HG03571 (cell line): ENCODE results near the gene PTPRF.
"Not testable (repeated sequence)": the region's sequence is repeated elsewhere in the genome, so short reads cannot be mapped to it uniquely, and the experiment has no call there.

Experiments
- ATAC-seq: cut with Tn5 transposase; IDR thresholded peaks from one replicate; pipeline ENCODE4 v1.9.1; 2021; ENCODE audit not compliant: unreplicated experiment

Gene PTPRF

DNA sequence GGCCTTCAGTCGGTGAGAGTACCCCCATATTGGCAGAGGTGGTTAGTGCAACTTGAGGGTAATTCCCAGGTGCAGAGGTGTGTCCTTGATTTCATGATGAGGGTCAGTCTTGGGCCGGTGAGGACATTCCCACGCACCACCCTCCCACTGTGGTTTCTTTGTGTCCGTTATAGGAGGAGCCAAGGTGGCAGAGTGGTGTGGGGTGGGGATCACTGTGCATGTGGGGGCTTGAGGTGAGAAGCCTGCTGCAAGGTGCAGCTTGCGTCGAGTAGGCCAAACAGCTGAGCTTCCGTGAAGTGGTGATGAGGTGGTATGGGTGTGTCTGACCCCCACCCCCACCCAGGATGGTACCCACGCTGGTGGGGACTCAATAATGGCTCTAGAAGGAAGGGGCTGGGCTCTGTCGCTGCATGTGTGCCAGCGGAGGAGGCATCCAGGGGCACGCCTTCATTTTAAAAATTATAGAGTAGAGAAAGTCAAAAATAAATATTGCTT lies 6.2 kb downstream of the PTPRF start:
- ATAC-seq = no peak

DNA sequence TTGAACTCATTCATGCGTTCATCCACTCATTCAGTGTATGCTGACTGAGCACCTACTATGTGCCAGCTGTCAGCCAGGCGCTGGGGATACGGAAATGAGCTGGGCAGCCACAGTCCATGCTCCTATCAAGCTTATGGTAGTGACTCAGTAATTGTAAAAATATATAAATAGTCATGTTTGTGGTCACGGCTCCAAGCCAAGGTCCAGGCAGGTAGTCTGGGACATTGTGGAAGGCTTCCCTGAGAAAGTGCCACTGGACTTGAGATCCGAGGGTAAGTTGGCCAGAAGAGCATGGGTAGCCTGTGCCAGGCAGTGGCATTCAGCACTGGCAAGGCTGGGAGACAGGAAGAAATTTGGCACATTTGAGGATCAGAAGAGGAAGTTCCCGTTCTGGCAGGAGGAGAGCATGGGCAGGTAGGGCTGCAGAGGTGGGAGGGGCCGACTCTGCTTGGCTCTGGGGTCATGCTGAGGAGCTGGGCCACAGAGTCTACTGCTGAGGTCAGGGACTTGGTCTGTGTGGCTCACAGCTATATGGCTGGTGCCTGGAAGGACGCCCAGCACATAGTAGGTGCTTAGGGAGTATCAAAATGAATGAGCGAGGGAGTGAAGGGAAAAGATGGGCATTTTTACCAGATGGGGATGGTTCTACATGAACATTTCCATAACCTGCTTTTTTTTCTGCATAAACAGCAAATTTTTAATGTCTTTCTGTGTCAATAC lies 6.9 kb downstream of the PTPRF start:
- ATAC-seq = no peak

GRCh38 chr1:43538143-43538487 lies 7.4 kb downstream of the PTPRF start:
- no peak for ATAC-seq

GRCh38 chr1:43538969-43539368 lies 8.3 kb downstream of the PTPRF start:
- no peak for ATAC-seq

DNA sequence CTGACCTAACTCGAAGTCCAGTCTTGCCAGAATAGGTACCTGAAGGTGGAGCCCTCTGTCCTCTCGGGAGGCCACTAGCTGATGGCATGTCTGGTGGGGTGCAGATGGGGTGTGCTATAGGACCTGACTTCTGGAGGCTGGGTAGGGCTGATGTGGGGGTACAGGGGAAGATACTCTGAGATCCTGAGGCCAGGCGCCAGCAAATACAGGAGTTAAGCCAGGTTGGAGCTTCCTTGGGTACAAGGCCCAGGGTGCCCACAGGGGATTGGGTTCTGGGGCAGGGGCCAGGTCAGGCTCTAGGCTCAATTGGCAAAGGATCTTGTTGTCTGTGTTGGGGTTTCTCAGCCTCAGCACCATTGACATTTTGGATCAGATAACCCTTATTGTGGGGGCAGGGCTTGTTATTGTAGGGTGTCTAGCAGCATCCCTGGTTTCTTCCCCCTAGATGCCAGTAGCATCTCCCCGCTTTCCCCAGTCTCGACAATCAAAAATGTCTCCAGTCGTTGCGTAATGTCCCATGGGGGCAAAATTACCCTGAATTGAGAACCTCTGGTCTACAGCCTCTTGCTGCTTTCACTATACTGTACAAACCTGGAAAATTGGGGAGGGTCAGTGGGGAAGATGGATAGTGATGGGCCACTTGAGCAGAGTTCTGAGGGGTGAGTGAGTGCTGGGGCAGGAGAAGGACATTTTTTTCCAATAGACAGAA lies 9.2 kb downstream of the PTPRF start:
- ATAC-seq = no peak

DNA sequence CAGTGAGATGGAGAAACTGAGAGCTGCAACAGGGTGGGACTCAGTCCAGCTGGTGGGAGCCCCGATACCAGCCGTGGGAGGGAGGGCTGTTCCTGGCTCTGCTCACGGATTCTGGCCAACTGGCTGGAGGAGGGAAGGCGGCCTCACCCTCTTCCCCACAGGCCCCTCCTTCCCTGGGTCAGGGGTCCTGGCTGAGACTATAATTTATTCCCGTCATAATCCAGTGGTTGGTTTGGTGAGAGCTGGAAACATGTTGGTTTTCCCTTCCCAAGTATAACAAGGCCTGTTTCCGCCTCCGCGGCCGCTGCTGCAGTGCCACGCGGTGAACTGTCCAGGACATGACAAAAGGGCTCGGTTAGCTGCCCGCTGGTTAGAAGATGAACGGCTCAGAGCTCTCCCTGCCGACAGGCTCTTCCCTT lies 10.0 kb downstream of the PTPRF start:
- no peak for ATAC-seq

- ATAC-seq = no peak
Measured at GRCh38 chr1:43541141-43541540, 10.5 kb downstream of the PTPRF start.

GRCh38 chr1:43541721-43542401 lies 11.2 kb downstream of the PTPRF start:
- ATAC-seq = no peak

- no peak for ATAC-seq
Measured at GRCh38 chr1:43542527-43543458, 12.1 kb downstream of the PTPRF start.

DNA sequence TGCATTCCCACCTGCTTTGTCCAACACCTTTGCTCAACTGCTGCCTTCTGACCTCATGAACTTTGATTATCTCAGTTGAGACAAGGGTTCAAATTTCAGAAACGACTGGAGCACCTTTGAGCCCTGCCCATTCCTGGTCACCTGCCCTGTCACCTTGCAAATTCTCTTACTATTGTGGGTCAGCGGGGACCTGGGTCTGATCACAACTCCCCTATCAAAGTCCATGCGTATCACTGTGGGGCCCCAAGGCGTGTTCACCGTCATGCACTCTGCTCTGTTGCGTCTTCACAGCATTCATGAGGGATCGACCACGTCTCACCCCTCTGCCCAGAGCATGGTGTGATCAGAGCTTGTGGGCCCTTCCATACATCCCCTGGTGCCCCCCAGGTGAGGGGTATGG lies 12.9 kb downstream of the PTPRF start:
- ATAC-seq = no peak

DNA sequence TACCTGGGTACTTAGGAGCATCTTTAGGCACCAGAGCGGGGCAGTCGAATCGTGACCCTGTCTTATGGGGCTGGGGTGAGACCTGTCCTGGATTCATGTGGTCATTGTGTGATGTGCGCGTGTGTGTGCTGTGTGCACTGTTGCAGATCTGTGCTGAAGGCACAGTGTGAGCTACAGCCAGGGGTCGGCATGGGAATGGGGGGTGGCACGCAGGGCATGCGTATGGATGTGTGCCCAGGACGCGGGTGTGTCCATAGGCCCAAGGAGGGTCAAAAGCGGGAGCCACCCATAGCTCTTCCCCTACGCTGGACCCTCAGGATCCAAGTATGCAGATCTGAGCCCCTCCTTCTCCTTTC lies 14.6 kb downstream of the PTPRF start:
- no peak for ATAC-seq

DNA sequence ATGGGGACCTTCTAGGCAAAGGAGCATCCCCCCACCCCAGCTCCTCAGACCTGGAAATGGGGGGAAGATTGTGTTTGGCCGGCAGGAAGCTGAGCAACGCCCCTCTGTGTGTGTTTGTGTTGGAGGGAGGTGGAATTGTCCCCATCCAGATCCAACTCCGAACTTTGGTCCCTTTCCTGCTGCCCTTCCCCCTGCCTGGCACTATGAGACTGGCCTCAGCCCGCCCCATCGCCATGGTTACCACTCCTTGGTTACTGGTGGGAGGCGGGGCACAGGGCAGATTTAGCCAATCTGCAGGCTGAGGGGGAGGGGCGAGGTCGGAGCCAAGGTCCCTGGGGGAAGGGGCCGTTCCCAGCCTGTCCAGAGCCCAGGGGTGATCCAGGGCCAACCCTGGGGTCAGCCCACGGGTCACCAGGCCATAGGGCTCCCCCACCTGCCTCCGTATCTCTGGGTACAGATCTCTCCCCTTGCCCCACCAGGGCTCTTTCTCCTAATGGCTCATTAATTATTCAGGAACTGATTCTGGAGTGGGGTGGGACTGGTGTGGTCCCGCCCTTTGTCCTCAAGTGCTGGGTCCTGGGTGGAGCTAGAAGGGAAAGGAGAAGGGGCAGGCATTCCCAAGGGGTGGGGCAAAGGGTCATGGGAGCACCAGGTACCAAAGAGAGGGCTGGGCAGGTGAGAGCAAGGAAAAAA lies 15.2 kb downstream of the PTPRF start:
- ATAC-seq = no peak

GRCh38 chr1:43546388-43547100 lies 15.9 kb downstream of the PTPRF start:
- no peak for ATAC-seq

- no peak for ATAC-seq
Measured at GRCh38 chr1:43547538-43548072, 16.9 kb downstream of the PTPRF start.

GRCh38 chr1:43548285-43549271 lies 17.9 kb downstream of the PTPRF start:
- no peak for ATAC-seq

GRCh38 chr1:43549394-43549793 lies 18.7 kb downstream of the PTPRF start:
- not testable (repeated sequence) for ATAC-seq

GRCh38 chr1:43549921-43550597 lies 19.4 kb downstream of the PTPRF start:
- no peak for ATAC-seq
